ENCODE results near the gene DOC2B.
"Not testable (repeated sequence)": the region's sequence is repeated elsewhere in the genome, so short reads cannot be mapped to it uniquely, and the experiment has no call there.

DOC2B gene

GRCh38 chr17:204427-205147, 23.1 kb upstream of the DOC2B start:
- H3K9ac ChIP-seq, result no peak overlapping the region
- H3K9me3 ChIP-seq (replicated peaks in 1 of 11), result peaks cover 0 to 15% (median 12%) of the 10 kb centered on the region in 11 experiments; a peak in 15 of 22 replicates
- no peaks in the 10 kb centered on the region for H3K27me3 ChIP-seq
- H3K4me2 ChIP-seq, result no peak overlapping the region
- no peak overlapping the region for H3K4me3 ChIP-seq
- no peaks in the 10 kb centered on the region for H3K36me3 ChIP-seq
- no peak for TF ChIP-seq Cebpa-rat (IDR thresholded peaks at IDR 0.05)
- no peaks in the 10 kb centered on the region for H3K4me1 ChIP-seq
- no peak overlapping the region for H3K27ac ChIP-seq
- no peaks in the 10 kb centered on the region for H4K20me1 ChIP-seq

- no peaks in the 10 kb centered on the region for H3K27me3 ChIP-seq
- no peak for TF ChIP-seq Cebpa-rat (IDR thresholded peaks at IDR 0.05)
- H3K9ac ChIP-seq, result no peak overlapping the region
These were observed 21.1 kb upstream of the DOC2B start for GRCh38 chr17:202501-202951.

GRCh38 chr17:201736-202135, 20.3 kb upstream of the DOC2B start:
- H3K4me1 ChIP-seq, H3K27me3 ChIP-seq, H3K9ac ChIP-seq, H4K20me1 ChIP-seq, H3K27ac ChIP-seq, H3K4me3 ChIP-seq, H3K36me3 ChIP-seq, H3K4me2 ChIP-seq: not testable (repeated sequence)
- H3K9me3 ChIP-seq (replicated peaks in 1 of 11), result peaks cover 14 to 21% (median 17%) of the 10 kb centered on the region in 11 experiments

More at GRCh38 chr17:202501-202951, 21.1 kb upstream of the DOC2B start:
- H4K20me1 ChIP-seq, result no peaks in the 10 kb centered on the region
- peaks cover 12 to 26% (median 22%) of the 10 kb centered on the region in 11 experiments for H3K9me3 ChIP-seq (replicated peaks in 1 of 11)
- no peaks in the 10 kb centered on the region for H3K36me3 ChIP-seq
- no peak overlapping the region for H3K4me2 ChIP-seq
- no peak overlapping the region for H3K4me3 ChIP-seq
- H3K4me1 ChIP-seq, result peaks cover 0 to 10% (median 2%) of the 10 kb centered on the region in 10 experiments; a peak in 5 of 20 replicates
- H3K27ac ChIP-seq, result no peak overlapping the region

- not testable (repeated sequence) for H4K20me1 ChIP-seq, H3K4me2 ChIP-seq, H3K9ac ChIP-seq, H3K27ac ChIP-seq, H3K27me3 ChIP-seq, H3K4me1 ChIP-seq, H3K4me3 ChIP-seq, H3K36me3 ChIP-seq
- H3K9me3 ChIP-seq (replicated peaks in 1 of 11), result peaks cover 9 to 16% (median 13%) of the 10 kb centered on the region in 11 experiments
These were observed 19.8 kb upstream of the DOC2B start for GRCh38 chr17:201257-201656.

GRCh38 chr17:200586-200985, 19.1 kb upstream of the DOC2B start:
- Histone ChIP-seq H4K20me1 (no peaks in the 10 kb centered on the region), H3K27ac (no peak overlapping the region), H3K9me3 (replicated peaks in 1 of 11) (peaks cover 9 to 14% (median 13%) of the 10 kb centered on the region in 11 experiments), H3K27me3 (no peaks in the 10 kb centered on the region), H3K4me3 (no peak overlapping the region), H3K4me2 (no peak overlapping the region), H3K36me3 (no peaks in the 10 kb centered on the region), H3K9ac (no peak overlapping the region), H3K4me1 (peaks cover 0 to 10% (median 5%) of the 10 kb centered on the region in 10 experiments; a peak in 11 of 20 replicates)
- no peak for TF ChIP-seq Cebpa-rat (IDR thresholded peaks at IDR 0.05)

GRCh38 chr17:199806-200545, 18.5 kb upstream of the DOC2B start:
- no peaks in the 10 kb centered on the region for H3K36me3 ChIP-seq
- no peak overlapping the region for H3K4me2 ChIP-seq
- H3K9me3 ChIP-seq (replicated peaks in 1 of 11), result peaks cover 9 to 14% (median 13%) of the 10 kb centered on the region in 11 experiments
- no peak overlapping the region for H3K4me3 ChIP-seq
- peaks cover 5 to 16% (median 10%) of the 10 kb centered on the region in 10 experiments; a peak in 19 of 20 replicates for H3K4me1 ChIP-seq
- no peak overlapping the region for H3K27ac ChIP-seq
- no peaks in the 10 kb centered on the region for H3K27me3 ChIP-seq
- H4K20me1 ChIP-seq, result no peaks in the 10 kb centered on the region
- no peak overlapping the region for H3K9ac ChIP-seq
- TF ChIP-seq Cebpa-rat (IDR thresholded peaks at IDR 0.05), result no peak

- Histone ChIP-seq H3K27ac (no peak overlapping the region), H4K20me1 (no peaks in the 10 kb centered on the region), H3K4me1 (peaks cover 6 to 19% (median 15%) of the 10 kb centered on the region in 10 experiments; a peak in 19 of 20 replicates), H3K27me3 (no peaks in the 10 kb centered on the region), H3K9ac (peak overlapping the region in 1 of 11 experiments; percentile 2; a peak in 1 of 22 replicates), H3K9me3 (replicated peaks in 1 of 11) (peaks cover 9 to 14% (median 13%) of the 10 kb centered on the region in 11 experiments), H3K4me3 (no peak overlapping the region), H3K4me2 (peak overlapping the region in 3 of 11 experiments; percentile 0 to 23 (median 11); a peak in 4 of 22 replicates), H3K36me3 (no peaks in the 10 kb centered on the region)
- no peak for TF ChIP-seq Cebpa-rat (IDR thresholded peaks at IDR 0.05)
These were observed 17.7 kb upstream of the DOC2B start for GRCh38 chr17:199191-199604.

- H3K27ac ChIP-seq, H3K36me3 ChIP-seq, H3K9ac ChIP-seq, H3K4me2 ChIP-seq, H3K27me3 ChIP-seq, H4K20me1 ChIP-seq: not testable (repeated sequence)
- peaks cover 9 to 21% (median 16%) of the 10 kb centered on the region in 11 experiments for H3K9me3 ChIP-seq (replicated peaks in 1 of 11)
- H3K4me1 ChIP-seq, result peaks cover 6 to 20% (median 15%) of the 10 kb centered on the region in 10 experiments; a peak in 19 of 20 replicates
- H3K4me3 ChIP-seq, result 0 out of 20 replicates have a peak overlapping the region, but pooled peaks of 1 of the 10 experiments have one; percentile 23
These were observed 16.8 kb upstream of the DOC2B start for GRCh38 chr17:198225-198624.

- Histone ChIP-seq H4K20me1 (no peaks in the 10 kb centered on the region), H3K27me3 (no peaks in the 10 kb centered on the region), H3K9me3 (replicated peaks in 1 of 11) (peaks cover 10 to 28% (median 23%) of the 10 kb centered on the region in 11 experiments), H3K4me1 (peaks cover 6 to 20% (median 15%) of the 10 kb centered on the region in 10 experiments; a peak in 19 of 20 replicates), H3K27ac (no peak overlapping the region), H3K4me2 (no peak overlapping the region), H3K9ac (no peak overlapping the region), H3K4me3 (no peak overlapping the region), H3K36me3 (no peaks in the 10 kb centered on the region)
- TF ChIP-seq Cebpa-rat (IDR thresholded peaks at IDR 0.05), result no peak
These were observed 15.9 kb upstream of the DOC2B start for GRCh38 chr17:197352-197751.
